HepG2 (cell line): Measurements from ENCODE around the gene SRSF2. TPM values are rescaled to one million over a fixed set of nuclear protein-coding genes. Genes with fewer than 3 reads are reported as not detected.

Experiments
- ATAC-seq: fragments of 200-7000 bp; cut with Tn5 transposase; 3 replicates; pipeline ENCODE4 v1.9.1; 2020; ENCODE audit warnings: mild to moderate bottlenecking, moderate library complexity
- BruUV-seq: library from RNA; stranded (reverse); fragments of 400-500 nt; replicated peaks from 2 replicates; lab custom pipeline; 2021; lab: Mats Ljungman, UMichigan
- CTCF ChIA-PET: fragments of 300-600 bp; formaldehyde crosslinking; extraction: SDS; loops from one replicate; lab custom pipeline; 2021; ENCODE audit warnings: low total read pairs, inconsistent platforms, low intra/inter-chr PET ratio; lab: Yijun Ruan, JAX
- POLR2A ChIA-PET: fragments of 350-600 bp; sonication (Branson Sonifier 250); formaldehyde crosslinking; loops from one replicate; lab custom pipeline; 2020; ENCODE audit warnings: antibody characterized with exemption, inconsistent platforms; lab: Yijun Ruan, JAX
- DNase-seq: peaks from one replicate; pipeline ENCODE4 v3.0.0-alpha.2; 2015; ENCODE audit warnings: low spot score
- FAIRE-seq: peaks from 3 replicates; lab custom pipeline; 2011; peaks lifted over from hg19 to GRCh38; lab: Jason Lieb, UNC
- H2AFZ ChIP-seq: one replicate; pipeline ENCODE4 v1.6.1; 2011; ENCODE audit warnings: low read length, inconsistent platforms
- H3K27ac ChIP-seq: fragments of 300-600 bp; 3 replicates; pipeline ENCODE4 v1.8.0; 2011; ENCODE audit warnings: mixed run types, mild to moderate bottlenecking, mixed read lengths, low read length, inconsistent platforms; ENCODE audit not compliant: insufficient read depth; ENCODE audit errors: extremely low read length
- H3K27me3 ChIP-seq, 2 experiments: fragments of 200-600 bp in 1 of 2; 2 replicates in 1 of 2; 3 replicates in 1 of 2; pipeline versions ENCODE4 v1.6.0 to v1.8.0; 2011; ENCODE audit warnings: low read length in 2 of 2, mild to moderate bottlenecking in 2 of 2, moderate library complexity in 2 of 2, inconsistent platforms in 1 of 2; ENCODE audit not compliant: insufficient read depth in 2 of 2, control insufficient read depth in 1 of 2
- H3K36me3 ChIP-seq, 2 experiments: fragments of 200-600 bp in 1 of 2; replicated peaks in 1 of 2; 2 replicates in 1 of 2; 3 replicates in 1 of 2; pipeline versions ENCODE4 v1.5.1 to v1.8.0; 2011; ENCODE audit warnings: low read length in 2 of 2, inconsistent platforms in 1 of 2; ENCODE audit not compliant: insufficient read depth in 2 of 2, control insufficient read depth in 1 of 2
- H3K4me1 ChIP-seq: 2 replicates; pipeline ENCODE4 v1.5.1; 2012; ENCODE audit warnings: low read length, inconsistent platforms; ENCODE audit not compliant: insufficient read depth
- H3K4me2 ChIP-seq: 2 replicates; pipeline ENCODE4 v1.6.0; 2011; ENCODE audit warnings: low read depth, low read length, inconsistent platforms
- H3K4me3 ChIP-seq, 3 experiments: fragments of 200-600 bp in 1 of 3; sonication (generic), shearing (Covaris generic) in 1 of 3; replicated peaks in 1 of 3; 2 replicates each; pipeline ENCODE4 v1.5.1; 2011 to 2016; ENCODE audit warnings: low read length in 3 of 3, inconsistent platforms in 2 of 3, low read depth in 2 of 3, mild to moderate bottlenecking in 2 of 3, control low read depth in 1 of 3, mixed read lengths in 1 of 3; ENCODE audit not compliant: insufficient read depth in 1 of 3
- H3K79me2 ChIP-seq: one replicate; pipeline ENCODE4 v1.6.1; 2011; ENCODE audit warnings: low read length, inconsistent platforms; ENCODE audit not compliant: insufficient read depth
- H3K9ac ChIP-seq: 2 replicates; pipeline ENCODE4 v1.6.0; 2011; ENCODE audit warnings: mild to moderate bottlenecking, low read depth, low read length, inconsistent platforms; ENCODE audit not compliant: insufficient read depth
- H3K9me3 ChIP-seq: 2 replicates; pipeline ENCODE4 v1.5.1; 2012; ENCODE audit warnings: mild to moderate bottlenecking, low read length
- H4K20me1 ChIP-seq: 2 replicates; pipeline ENCODE4 v1.6.0; 2011; ENCODE audit warnings: inconsistent platforms, mild to moderate bottlenecking, low read length, moderate library complexity; ENCODE audit not compliant: insufficient read depth
- DNMT1 ChIP-seq: sonication (generic); formaldehyde crosslinking; IDR thresholded peaks from 2 replicates; pipeline ENCODE4 v1.5.1; 2020; ENCODE audit warnings: mild to moderate bottlenecking, missing genetic modification reagents
- ELF3 ChIP-seq: IDR thresholded peaks from 2 replicates; pipeline ENCODE4 v1.6.1; 2016; ENCODE audit warnings: missing genetic modification reagents, missing compliant biosample characterization
- HES4 ChIP-seq: sonication (generic); formaldehyde crosslinking; IDR thresholded peaks from 2 replicates; pipeline ENCODE4 v1.9.0; 2021; ENCODE audit warnings: mild to moderate bottlenecking, missing genetic modification reagents, borderline replicate concordance
- HOXA7 ChIP-seq: sonication (generic); formaldehyde crosslinking; IDR thresholded peaks from 2 replicates; pipeline ENCODE4 v1.8.1; 2022; ENCODE audit warnings: mild to moderate bottlenecking, missing genetic modification reagents, moderate library complexity
- IRX3 ChIP-seq: sonication (generic); formaldehyde crosslinking; IDR thresholded peaks from 2 replicates; pipeline ENCODE4 v1.8.1; 2023; ENCODE audit warnings: mild to moderate bottlenecking, low read depth, missing genetic modification reagents, borderline replicate concordance
- JUND ChIP-seq: sonication (generic); formaldehyde crosslinking; IDR thresholded peaks from 2 replicates; pipeline ENCODE4 v1.8.0; 2022; ENCODE audit warnings: mild to moderate bottlenecking, missing genetic modification reagents
- KLF13 ChIP-seq: sonication (generic); formaldehyde crosslinking; IDR thresholded peaks from 2 replicates; pipeline ENCODE4 v1.4.0; 2020; ENCODE audit warnings: mild to moderate bottlenecking, missing genetic modification reagents
- NCOR1 ChIP-seq: fragments of 200-600 bp; sonication (generic); IDR thresholded peaks from 2 replicates; pipeline ENCODE4 v1.7.0; 2017; ENCODE audit warnings: antibody characterized with exemption, low read length, borderline replicate concordance
- NFIB ChIP-seq: sonication (generic); formaldehyde crosslinking; IDR thresholded peaks from 2 replicates; pipeline ENCODE4 v1.9.0; 2021; ENCODE audit warnings: missing genetic modification reagents, mild to moderate bottlenecking, borderline replicate concordance
- SAFB2 ChIP-seq: sonication (generic); formaldehyde crosslinking; IDR thresholded peaks from 2 replicates; pipeline ENCODE4 v1.5.1; 2020; ENCODE audit warnings: missing genetic modification reagents, low read depth, mild to moderate bottlenecking, borderline replicate concordance
- ZBTB1 ChIP-seq: sonication (generic); formaldehyde crosslinking; IDR thresholded peaks from 2 replicates; pipeline ENCODE4 v1.4.0; 2020; ENCODE audit warnings: missing genetic modification reagents, borderline replicate concordance
- ZFP90 ChIP-seq: sonication (generic); formaldehyde crosslinking; IDR thresholded peaks from 2 replicates; pipeline ENCODE4 v1.8.0; 2022; ENCODE audit warnings: missing genetic modification reagents, mild to moderate bottlenecking, inconsistent platforms, borderline replicate concordance
- ZNF232 ChIP-seq: sonication (generic); formaldehyde crosslinking; IDR thresholded peaks from 2 replicates; pipeline ENCODE4 v1.4.0; 2020; ENCODE audit warnings: missing genetic modification reagents, borderline replicate concordance
- ZNF333 ChIP-seq: sonication (generic); formaldehyde crosslinking; IDR thresholded peaks from 2 replicates; pipeline ENCODE4 v1.4.0; 2020; ENCODE audit warnings: mild to moderate bottlenecking, missing genetic modification reagents, borderline replicate concordance
- ZNF792 ChIP-seq: IDR thresholded peaks from 2 replicates; pipeline ENCODE4 v1.6.1; 2016
- ZNF850 ChIP-seq: sonication (generic); formaldehyde crosslinking; conservative IDR thresholded peaks from 2 replicates; pipeline ENCODE4 v1.9.0; 2021; ENCODE audit warnings: mild to moderate bottlenecking, missing genetic modification reagents
- WGBS: methylation state at CpG from one replicate; pipeline ENCODE4 v1.1.6; 2017; ENCODE audit warnings: low lambda C conversion rate; 5-methylcytosine and 5-hydroxymethylcytosine counted together
- in situ Hi-C: cut with HindIII; loops from 2 replicates; pipeline ENCODE4 v1.10.0; 2017; ENCODE audit warnings: low pct_unique_long_range_greater_than_20kb; ENCODE audit not compliant: extremely low pct_ligation_motif_present
- intact Hi-C: fragments of 100-400 bp; cut with micrococcal nuclease; formaldehyde crosslinking; loops from one replicate; pipeline ENCODE4 v1.10.0; 2022; ENCODE audit not compliant: unreplicated experiment
- polyA plus RNA-seq, 8 experiments: library from polyadenylated mRNA; depleted of rRNA in 3 of 8; stranded (reverse) in 7 of 8; unstranded in 1 of 8; fragments of >200 nt; fragmentation: Illumina TruSeq in 4 of 8; extraction: Trizol in 4 of 8; gene quantifications; 2 replicates each; pipeline versions ENCODE4 v1.2.1 to v1.2.3, GENCODE V29; 2011 to 2016; ENCODE audit warnings: low read depth in 4 of 8, missing spikeins in 1 of 8, mixed read lengths in 1 of 8; ENCODE audit not compliant: insufficient read depth in 1 of 8
- total RNA-seq, 5 experiments: library from RNA; depleted of rRNA; stranded (reverse); fragments of >200 nt; fragmentation: Illumina TruSeq; extraction: Trizol; gene quantifications; 2 replicates each; pipeline ENCODE4 v1.2.3, GENCODE V29; 2016; ENCODE audit warnings: low read depth in 1 of 5
- TF ChIP-seq, protein P1 (sequence below): sonication (generic); formaldehyde crosslinking; IDR thresholded peaks from 2 replicates; pipeline ENCODE4 v1.8.1; 2022; ENCODE audit warnings: mild to moderate bottlenecking, missing genetic modification reagents
- TF ChIP-seq, protein P2 (sequence below): sonication (generic); formaldehyde crosslinking; IDR thresholded peaks from 2 replicates; pipeline ENCODE4 v1.4.0; 2020; ENCODE audit warnings: mild to moderate bottlenecking, missing genetic modification reagents, borderline replicate concordance
- TF ChIP-seq, protein P3 (sequence below): sonication (generic); formaldehyde crosslinking; IDR thresholded peaks from 2 replicates; pipeline ENCODE4 v1.4.0; 2020; ENCODE audit warnings: mild to moderate bottlenecking, missing genetic modification reagents

Gene SRSF2
- total and polyA plus RNA-seq, 2 of the 13 experiments (the other 11 are each of a cell fraction or from before 2014, with no cell fraction given) = 306 to 319 TPM

DNA sequence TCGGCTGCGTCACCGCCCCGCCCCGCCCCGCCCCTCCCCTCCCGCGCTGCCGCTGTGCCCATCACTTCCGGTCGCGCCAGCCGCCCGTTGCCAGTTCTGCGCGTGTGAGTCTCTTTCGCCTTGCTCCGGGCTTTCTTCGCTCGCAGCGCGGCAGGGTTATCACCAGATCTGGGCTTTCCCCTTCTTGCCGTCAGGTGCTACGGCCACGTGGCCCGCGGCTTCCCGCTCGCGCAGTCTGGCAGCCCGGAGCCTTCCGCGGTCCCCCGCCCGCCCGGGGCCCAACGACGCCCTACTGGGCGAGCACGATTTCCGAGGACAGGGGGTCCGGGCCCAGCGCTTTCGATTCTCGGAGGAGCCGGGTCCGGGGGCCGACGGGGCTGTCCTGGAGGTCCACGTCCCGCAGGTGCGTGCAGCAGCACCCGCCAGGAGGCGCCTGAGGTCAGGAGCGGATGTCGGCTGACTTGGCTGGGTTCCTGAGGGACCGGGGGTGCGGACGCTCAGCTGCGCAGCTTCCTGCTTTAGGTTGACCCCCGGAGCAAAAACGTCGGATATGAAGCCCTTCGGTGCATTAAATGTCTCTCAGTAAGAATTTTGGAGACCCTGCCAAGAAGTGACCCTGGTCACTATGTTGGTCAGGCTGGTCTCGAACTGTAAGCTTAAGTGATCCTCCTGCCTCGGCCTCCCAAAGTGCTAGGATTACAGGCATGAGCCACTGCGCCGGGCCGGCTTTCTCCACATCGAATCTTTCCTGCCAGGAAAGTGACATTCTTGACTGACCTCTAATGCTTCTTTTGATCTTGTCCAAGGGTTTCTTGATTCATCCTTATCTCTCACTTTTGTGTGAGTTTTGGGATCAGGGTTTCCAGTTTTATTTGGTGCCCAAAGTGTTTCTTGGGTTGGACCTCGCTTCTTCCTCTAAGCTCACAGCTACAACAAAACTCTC, 10.1 kb downstream of the SRSF2 start, which contains the start of gene METTL23:
METTL23 (plus strand) TSS at position 64 of the 943 bp plus-strand sequence. CDS start 2,872 bp downstream, outside the sequence.
- intact Hi-C loops = loop anchor here (1.0 kb wide), 1 partner anchor 54 kb away; no protein-coding TSS in a partner anchor
- in situ Hi-C loops = no loop called here
- H3K27me3 ChIP-seq = no peaks in the 10 kb centered on the region
- peaks cover 8% of the 10 kb centered on the region for H4K20me1 ChIP-seq
- H3K36me3 ChIP-seq = peaks cover 10 to 23% of the 10 kb centered on the region in 2 experiments
- peak within 1 kb of the TSS; percentile 78 to 98 (median 95) for H3K4me3 ChIP-seq
- peaks cover 51% of the 10 kb centered on the region for H3K79me2 ChIP-seq
- TSS peak; percentile 82 for BruUV-seq
- FAIRE-seq (peak; percentile 26), DNase-seq (peak; percentile 68), ATAC-seq (peak; percentile 63)
- POLR2A ChIA-PET = interaction anchor here (0.6 to 5.1 kb wide), 10 partner anchors 10 to 159 kb away, joined by 3 to 71 read pairs (median 4); partner anchors contain the start of genes MFSD11, MXRA7 and SRSF2
- CTCF ChIA-PET = no interaction called here
- peak within 1 kb of the TSS; percentile 97 for H3K9ac ChIP-seq
- peaks cover 62% of the 10 kb centered on the region for H3K4me1 ChIP-seq
- H3K9me3 ChIP-seq = no peaks in the 10 kb centered on the region
- peak within 1 kb of the TSS; percentile 98 for H3K4me2 ChIP-seq
- no peak within 1 kb of the TSS for H2AFZ ChIP-seq
- WGBS = 2% methylated on average over 36 of the region's 71 CpGs
- peak within 1 kb of the TSS; percentile 98 for H3K27ac ChIP-seq
- TF ChIP-seq ZFP90 = no peak
- peak; percentile 27; the same call in 1 of the 2 replicates for TF ChIP-seq ZNF792 (CRISPR knock-in tag)
- TF ChIP-seq NCOR1 = no peak
- TF ChIP-seq, protein P1, sequence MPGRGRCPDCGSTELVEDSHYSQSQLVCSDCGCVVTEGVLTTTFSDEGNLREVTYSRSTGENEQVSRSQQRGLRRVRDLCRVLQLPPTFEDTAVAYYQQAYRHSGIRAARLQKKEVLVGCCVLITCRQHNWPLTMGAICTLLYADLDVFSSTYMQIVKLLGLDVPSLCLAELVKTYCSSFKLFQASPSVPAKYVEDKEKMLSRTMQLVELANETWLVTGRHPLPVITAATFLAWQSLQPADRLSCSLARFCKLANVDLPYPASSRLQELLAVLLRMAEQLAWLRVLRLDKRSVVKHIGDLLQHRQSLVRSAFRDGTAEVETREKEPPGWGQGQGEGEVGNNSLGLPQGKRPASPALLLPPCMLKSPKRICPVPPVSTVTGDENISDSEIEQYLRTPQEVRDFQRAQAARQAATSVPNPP (CRISPR knock-in tag) = peak; percentile 35; the same call in 1 of the 2 replicates
- TF ChIP-seq, protein P2, sequence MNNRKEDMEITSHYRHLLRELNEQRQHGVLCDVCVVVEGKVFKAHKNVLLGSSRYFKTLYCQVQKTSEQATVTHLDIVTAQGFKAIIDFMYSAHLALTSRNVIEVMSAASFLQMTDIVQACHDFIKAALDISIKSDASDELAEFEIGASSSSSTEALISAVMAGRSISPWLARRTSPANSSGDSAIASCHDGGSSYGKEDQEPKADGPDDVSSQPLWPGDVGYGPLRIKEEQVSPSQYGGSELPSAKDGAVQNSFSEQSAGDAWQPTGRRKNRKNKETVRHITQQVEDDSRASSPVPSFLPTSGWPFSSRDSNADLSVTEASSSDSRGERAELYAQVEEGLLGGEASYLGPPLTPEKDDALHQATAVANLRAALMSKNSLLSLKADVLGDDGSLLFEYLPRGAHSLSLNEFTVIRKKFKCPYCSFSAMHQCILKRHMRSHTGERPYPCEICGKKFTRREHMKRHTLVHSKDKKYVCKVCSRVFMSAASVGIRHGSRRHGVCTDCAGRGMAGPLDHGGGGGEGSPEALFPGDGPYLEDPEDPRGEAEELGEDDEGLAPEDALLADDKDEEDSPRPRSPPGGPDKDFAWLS = no peak
- TF ChIP-seq ELF3 (CRISPR knock-in tag) = peak; percentile 31; the same call in 1 of the 2 replicates
- TF ChIP-seq KLF13 = 0 out of 2 replicates have a peak, but pooled peaks have one; percentile 73
- peak; percentile 21; the same call in 1 of the 2 replicates for TF ChIP-seq ZNF850 (CRISPR knock-in tag)
- no peak for TF ChIP-seq DNMT1 (CRISPR knock-in tag)
- no peak; the same call in 1 of the 2 replicates for TF ChIP-seq IRX3 (CRISPR knock-in tag)
- peak; percentile 55; the same call in 1 of the 2 replicates for TF ChIP-seq ZBTB1 (CRISPR knock-in tag)
- TF ChIP-seq ZNF232 = no peak
- TF ChIP-seq SAFB2 = peak; percentile 79; the same call in 1 of the 2 replicates
- peak; percentile 68; the same call in 1 of the 2 replicates for TF ChIP-seq HOXA7 (CRISPR knock-in tag)
- TF ChIP-seq ZNF333 (CRISPR knock-in tag) = peak; percentile 65; the same call in 1 of the 2 replicates
- TF ChIP-seq, protein P3, sequence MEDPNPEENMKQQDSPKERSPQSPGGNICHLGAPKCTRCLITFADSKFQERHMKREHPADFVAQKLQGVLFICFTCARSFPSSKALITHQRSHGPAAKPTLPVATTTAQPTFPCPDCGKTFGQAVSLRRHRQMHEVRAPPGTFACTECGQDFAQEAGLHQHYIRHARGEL (CRISPR knock-in tag) = peak; percentile 83
- TF ChIP-seq HES4 (CRISPR knock-in tag) = peak; percentile 20; the same call in 1 of the 2 replicates
- TF ChIP-seq NFIB (CRISPR knock-in tag) = no peak
- TF ChIP-seq JUND (CRISPR knock-in tag) = peak; percentile 51; the same call in 1 of the 2 replicates
